Effector memory CD4-positive, alpha-beta T cell (primary cell): ENCODE measurements around the gene UST.

Source experiments
- DNase-seq, 3 donors: peaks; one replicate each; pipeline ENCODE4 v3.0.0-alpha.2; 2020
- H3K27ac ChIP-seq: 2 replicates; pipeline ENCODE4 v1.7.0; 2013; ENCODE audit warnings: mild to moderate bottlenecking, low read length, moderate library complexity; ENCODE audit not compliant: insufficient read depth, poor library complexity, severe bottlenecking
- H3K27me3 ChIP-seq: replicated peaks from 2 replicates; pipeline ENCODE4 v1.7.0; 2013; ENCODE audit warnings: mild to moderate bottlenecking, low read length; ENCODE audit not compliant: insufficient read depth, control insufficient read depth, poor library complexity, severe bottlenecking
- H3K36me3 ChIP-seq: 2 replicates; pipeline ENCODE4 v1.7.0; 2013; ENCODE audit warnings: mild to moderate bottlenecking, low read length, moderate library complexity; ENCODE audit not compliant: control insufficient read depth, insufficient read depth
- H3K4me1 ChIP-seq: 2 replicates; pipeline ENCODE4 v1.7.0; 2013; ENCODE audit warnings: low read length, mild to moderate bottlenecking; ENCODE audit not compliant: control insufficient read depth, insufficient read depth, poor library complexity, severe bottlenecking
- H3K4me3 ChIP-seq: 2 replicates; pipeline ENCODE4 v1.7.0; 2013; ENCODE audit warnings: low read length, low read depth, mild to moderate bottlenecking; ENCODE audit not compliant: insufficient read depth, poor library complexity, severe bottlenecking
- H3K9me3 ChIP-seq: 2 replicates; pipeline ENCODE4 v1.7.0; 2013; ENCODE audit warnings: mild to moderate bottlenecking, low read length, moderate library complexity; ENCODE audit not compliant: control insufficient read depth

Gene UST

DNA sequence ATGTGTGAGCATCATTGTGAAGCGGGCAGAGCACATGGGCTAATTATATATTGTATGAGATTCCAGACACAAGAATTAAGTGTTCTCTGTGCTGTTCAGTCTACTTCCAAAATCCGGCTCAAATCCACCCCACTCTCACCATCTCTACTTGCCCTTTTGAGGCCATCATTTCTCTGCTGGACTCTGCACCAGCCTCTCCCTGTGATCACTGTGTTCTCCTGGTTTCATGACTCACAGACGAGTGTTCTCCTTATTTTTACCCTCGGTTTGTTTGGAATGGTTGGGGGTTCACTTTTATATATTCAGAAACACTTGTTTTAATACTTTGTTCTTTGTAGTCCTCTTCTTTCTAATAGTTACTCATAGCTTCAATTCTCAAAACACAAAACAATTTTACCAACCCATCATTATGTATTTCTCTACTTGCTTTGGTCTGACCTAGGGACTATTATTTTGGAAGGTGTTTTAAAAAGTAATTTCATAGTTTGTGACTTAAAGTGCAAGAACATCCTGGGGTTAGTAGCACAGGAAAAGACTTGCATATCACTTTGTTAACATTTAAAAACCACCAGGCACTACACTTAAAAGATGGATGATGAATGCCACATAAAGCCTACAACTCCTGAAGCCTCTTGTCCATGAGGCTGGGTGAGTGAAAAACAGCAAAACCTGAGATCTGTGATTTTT, 82.7 kb downstream of the UST start:
- H3K36me3 ChIP-seq, result no peaks in the 10 kb centered on the region
- no peaks in the 10 kb centered on the region for H3K9me3 ChIP-seq
- DNase-seq, result no peak
- H3K4me1 ChIP-seq, result peaks cover 10% of the 10 kb centered on the region
- no peak overlapping the region for H3K4me3 ChIP-seq
- no peak overlapping the region for H3K27ac ChIP-seq
- no peaks in the 10 kb centered on the region for H3K27me3 ChIP-seq

DNA sequence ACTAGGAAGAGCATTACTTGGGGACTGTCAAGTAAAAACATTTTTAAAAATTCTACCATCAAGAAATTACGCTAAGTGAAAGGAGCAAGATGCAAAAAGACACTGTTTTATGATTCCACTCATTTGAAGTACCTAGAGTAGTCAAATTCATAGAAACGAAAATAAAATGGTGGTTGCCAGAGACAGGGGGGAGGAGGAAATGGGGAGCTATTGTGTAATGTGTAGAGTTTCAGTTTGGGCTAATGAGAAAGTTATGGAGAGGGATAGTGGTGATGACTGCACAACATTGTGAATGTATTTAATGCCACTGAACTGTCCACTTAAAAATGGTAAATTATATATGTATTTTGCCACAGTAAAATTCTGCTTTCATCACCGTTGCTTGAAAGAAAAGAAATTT, 83.8 kb downstream of the UST start:
- H3K4me1 ChIP-seq, result peaks cover 10% of the 10 kb centered on the region
- H3K27ac ChIP-seq, result no peak overlapping the region
- H3K27me3 ChIP-seq, result no peaks in the 10 kb centered on the region
- peak overlapping the region; percentile 38 for H3K4me3 ChIP-seq
- no peak for DNase-seq
- H3K9me3 ChIP-seq, result no peaks in the 10 kb centered on the region
- H3K36me3 ChIP-seq, result no peaks in the 10 kb centered on the region

DNA sequence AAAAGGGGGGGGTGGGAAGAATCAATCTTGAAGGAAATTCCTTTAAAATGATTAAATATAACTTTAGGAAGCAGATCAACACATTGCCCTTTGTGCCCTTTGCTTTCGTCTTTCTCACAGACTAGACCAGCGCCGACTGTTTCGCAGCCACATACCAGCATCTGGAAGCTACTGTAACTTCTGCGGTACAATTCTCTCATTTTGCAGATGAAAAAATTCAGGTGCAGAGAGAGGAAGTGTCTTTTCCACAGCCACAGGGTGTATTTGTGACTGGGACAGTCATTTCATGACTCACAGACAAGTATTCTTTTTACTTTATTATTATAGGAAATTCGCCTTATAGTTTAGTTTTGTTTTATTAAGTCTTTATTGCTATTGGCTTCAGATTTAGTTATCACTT, 84.2 kb downstream of the UST start:
- H3K4me3 ChIP-seq, result peak overlapping the region; percentile 38
- no peak overlapping the region for H3K27ac ChIP-seq
- H3K4me1 ChIP-seq, result peaks cover 10% of the 10 kb centered on the region
- H3K9me3 ChIP-seq, result no peaks in the 10 kb centered on the region
- no peaks in the 10 kb centered on the region for H3K36me3 ChIP-seq
- DNase-seq, result peak; percentile 2 to 27 (median 3)
- no peaks in the 10 kb centered on the region for H3K27me3 ChIP-seq

DNA sequence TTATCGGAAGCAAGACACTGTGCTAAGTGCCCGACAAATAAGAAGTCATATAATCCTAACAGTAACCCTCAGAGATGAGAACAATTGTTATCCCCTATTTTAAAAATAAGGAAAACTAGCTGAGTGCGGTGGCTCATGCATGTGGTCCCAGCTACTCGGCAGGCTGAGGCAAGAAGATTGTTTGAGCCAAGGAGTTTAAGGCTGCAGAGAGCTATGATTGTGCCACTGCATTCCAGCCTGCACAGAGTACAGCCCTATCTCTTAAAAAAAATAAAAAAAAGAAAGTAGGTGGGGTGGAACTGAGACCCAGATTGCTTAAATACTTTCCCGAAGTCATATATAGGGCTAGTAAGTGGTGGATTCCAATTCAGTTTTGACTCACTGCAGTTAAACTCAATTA, 84.7 kb downstream of the UST start:
- Histone ChIP-seq H3K9me3 (no peaks in the 10 kb centered on the region), H3K27ac (no peak overlapping the region), H3K36me3 (no peaks in the 10 kb centered on the region), H3K4me3 (peak overlapping the region; percentile 38), H3K4me1 (peaks cover 10% of the 10 kb centered on the region), H3K27me3 (no peaks in the 10 kb centered on the region)
- DNase-seq, result no peak

DNA sequence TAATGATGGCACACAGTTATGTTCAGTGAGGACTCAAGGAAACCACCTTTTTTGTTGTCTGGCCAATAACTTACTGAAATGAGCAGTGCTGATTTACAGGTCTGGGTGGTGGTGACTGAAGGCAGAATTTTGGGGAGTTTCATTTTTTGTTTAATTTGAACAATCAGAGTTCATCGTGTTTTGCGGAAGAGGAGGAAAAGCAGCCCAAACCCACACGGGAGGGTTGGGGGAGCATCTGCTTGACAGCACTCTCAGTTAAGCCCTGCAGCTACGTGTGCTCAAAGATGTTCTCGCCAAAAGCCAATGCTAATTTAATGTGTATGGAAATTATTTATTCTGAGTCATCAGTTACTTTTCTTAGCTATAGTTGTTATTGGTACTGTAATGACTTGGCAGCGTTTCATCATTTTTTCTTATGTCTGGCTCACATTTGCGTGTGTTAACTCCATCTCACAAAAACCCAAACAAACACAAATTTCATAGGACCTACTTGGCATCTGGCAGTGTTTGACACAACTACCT, 89.2 kb downstream of the UST start:
- no peak overlapping the region for H3K4me3 ChIP-seq
- H3K4me1 ChIP-seq, result no peaks in the 10 kb centered on the region
- no peak for DNase-seq
- H3K36me3 ChIP-seq, result no peaks in the 10 kb centered on the region
- H3K27ac ChIP-seq, result no peak overlapping the region
- H3K9me3 ChIP-seq, result no peaks in the 10 kb centered on the region
- H3K27me3 ChIP-seq, result no peaks in the 10 kb centered on the region

DNA sequence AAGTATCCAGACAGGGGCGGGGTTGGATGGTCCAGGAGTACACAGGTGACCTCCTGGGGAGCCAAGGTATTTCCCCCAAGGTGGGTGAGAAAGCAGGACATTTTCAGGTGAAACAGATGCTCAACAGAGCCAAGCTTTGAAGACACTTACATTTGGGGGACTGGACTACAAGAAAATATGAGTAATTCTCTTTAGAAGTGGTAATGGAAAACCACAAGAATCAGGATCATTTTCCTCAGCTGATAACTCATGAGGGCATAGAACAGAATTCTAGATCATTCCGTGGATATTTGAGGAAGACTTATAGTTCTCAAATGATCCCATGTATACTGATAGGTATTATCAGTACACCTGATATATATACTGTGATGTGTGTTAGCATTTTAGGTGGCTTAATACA, 89.9 kb downstream of the UST start:
- Histone ChIP-seq H3K36me3 (no peaks in the 10 kb centered on the region), H3K27ac (no peak overlapping the region), H3K9me3 (no peaks in the 10 kb centered on the region), H3K4me1 (no peaks in the 10 kb centered on the region), H3K27me3 (no peaks in the 10 kb centered on the region), H3K4me3 (no peak overlapping the region)
- no peak for DNase-seq

DNA sequence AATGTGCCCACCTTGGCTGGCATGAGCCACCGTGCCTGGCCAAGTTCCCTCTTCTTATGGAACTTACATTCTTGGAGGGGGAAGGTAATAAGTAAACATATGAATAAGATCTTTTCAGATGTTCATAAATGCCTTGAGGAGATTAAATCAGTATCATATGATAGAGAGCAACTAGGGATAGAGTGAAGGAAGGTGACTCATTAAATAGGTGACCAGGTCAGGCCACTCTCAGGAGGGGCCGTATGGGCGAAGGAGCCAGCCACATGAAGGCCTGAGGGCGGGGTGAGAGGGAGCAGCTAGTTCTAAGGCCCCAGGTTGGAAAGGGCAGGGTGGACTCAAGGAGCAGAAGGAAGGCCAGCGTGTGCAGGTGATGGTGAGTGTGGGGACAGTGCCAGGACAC, 91.1 kb downstream of the UST start:
- H3K4me3 ChIP-seq, result no peak overlapping the region
- H3K27me3 ChIP-seq, result no peaks in the 10 kb centered on the region
- no peak for DNase-seq
- H3K27ac ChIP-seq, result no peak overlapping the region
- no peaks in the 10 kb centered on the region for H3K9me3 ChIP-seq
- H3K4me1 ChIP-seq, result no peaks in the 10 kb centered on the region
- H3K36me3 ChIP-seq, result no peaks in the 10 kb centered on the region

DNA sequence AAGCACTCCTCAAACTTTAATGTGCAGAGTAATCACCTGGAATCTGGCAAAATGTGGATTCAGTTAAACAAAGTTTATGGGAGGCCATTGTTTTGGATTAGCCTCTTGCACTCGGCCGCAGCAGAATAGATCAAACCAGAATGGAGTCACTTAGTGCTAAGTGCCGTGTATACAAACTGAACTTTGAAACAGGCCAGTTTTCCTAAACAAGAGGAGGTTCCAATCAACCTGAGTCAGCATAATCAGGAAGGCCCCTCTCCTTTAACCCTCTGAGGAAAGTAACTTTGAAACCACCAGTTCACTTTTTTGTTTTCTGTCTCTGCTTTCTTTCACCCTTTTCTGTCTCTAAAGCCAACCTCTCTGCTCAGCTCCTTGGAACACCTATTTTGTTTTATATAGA, 92.2 kb downstream of the UST start:
- H3K9me3 ChIP-seq, result no peaks in the 10 kb centered on the region
- no peak for DNase-seq

DNA sequence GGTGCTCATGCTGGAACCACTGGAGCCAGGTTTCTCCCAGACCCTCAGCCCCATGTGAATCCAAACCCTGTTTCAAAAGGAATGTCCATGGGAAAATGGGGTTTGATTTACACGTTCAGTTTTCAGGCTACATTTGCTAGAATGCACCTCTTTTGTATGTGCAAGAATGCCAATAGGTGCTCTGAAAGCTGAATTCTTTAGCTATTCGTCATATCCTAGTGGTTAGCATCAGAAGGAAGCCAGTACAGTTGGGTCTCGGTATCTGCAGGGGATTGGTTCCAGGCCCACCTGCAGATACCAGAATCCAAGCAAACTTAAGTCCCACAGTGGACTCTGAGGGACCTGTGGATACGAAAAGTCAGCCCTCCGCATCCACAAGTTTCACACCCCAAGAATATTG, 93.4 kb downstream of the UST start:
- H3K4me3 ChIP-seq, result no peak overlapping the region
- H3K27me3 ChIP-seq, result no peaks in the 10 kb centered on the region
- no peak for DNase-seq
- no peaks in the 10 kb centered on the region for H3K9me3 ChIP-seq
- H3K27ac ChIP-seq, result no peak overlapping the region
- no peaks in the 10 kb centered on the region for H3K4me1 ChIP-seq
- H3K36me3 ChIP-seq, result no peaks in the 10 kb centered on the region

More for the DNA sequence above, 92.2 kb downstream of the UST start:
- no peak overlapping the region for H3K27ac ChIP-seq
- H3K27me3 ChIP-seq, result no peaks in the 10 kb centered on the region
- no peaks in the 10 kb centered on the region for H3K36me3 ChIP-seq
- no peak overlapping the region for H3K4me3 ChIP-seq
- no peaks in the 10 kb centered on the region for H3K4me1 ChIP-seq

DNA sequence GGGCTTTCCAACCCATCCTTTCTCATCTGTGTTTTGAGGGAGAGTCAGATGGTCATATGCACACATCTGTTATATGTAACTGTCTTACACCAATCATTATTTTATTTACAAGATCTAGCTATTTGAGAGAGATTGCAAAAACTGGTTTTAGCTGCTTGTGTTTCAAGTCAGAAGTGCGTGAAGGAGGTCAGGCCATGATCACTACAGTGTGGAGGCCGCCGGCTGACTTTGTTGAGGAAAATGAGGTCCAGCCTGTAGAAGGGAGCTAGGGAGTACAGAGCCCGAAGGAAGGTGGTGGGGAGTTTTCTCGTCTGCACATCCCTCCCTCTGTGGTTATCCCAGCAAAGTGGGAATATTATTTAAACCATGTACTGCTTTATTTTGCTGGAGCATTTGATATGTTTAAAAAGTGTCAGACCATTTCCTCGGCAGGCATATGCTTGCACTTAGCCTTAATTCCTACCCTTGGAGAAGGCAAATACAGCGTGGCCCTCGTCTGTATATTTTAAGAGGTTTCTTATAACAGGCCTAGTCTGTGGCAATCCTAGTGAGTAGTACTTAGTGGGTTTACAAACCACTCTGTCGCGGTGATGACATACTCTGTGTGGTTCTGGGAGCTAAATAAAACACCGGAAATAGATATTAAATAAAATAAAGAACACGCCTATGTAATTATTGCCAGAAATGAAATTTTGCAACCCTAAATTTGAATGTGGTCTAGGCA, 95.6 kb downstream of the UST start:
- Histone ChIP-seq H3K4me3 (no peak overlapping the region), H3K36me3 (no peaks in the 10 kb centered on the region), H3K27me3 (no peaks in the 10 kb centered on the region), H3K9me3 (no peaks in the 10 kb centered on the region), H3K4me1 (no peaks in the 10 kb centered on the region), H3K27ac (no peak overlapping the region)
- no peak for DNase-seq
